NB4 (cell line): ENCODE data around the gene ZNF91.
"Not testable (repeated sequence)": the region's sequence is repeated elsewhere in the genome, so short reads cannot be mapped to it uniquely, and the experiment has no call there.

ENCODE experiments used
- CTCF ChIP-seq: IDR thresholded peaks from one replicate; pipeline ENCODE4 v1.5.1; 2012; ENCODE audit warnings: low read depth, low read length
- MAX ChIP-seq: IDR thresholded peaks from 2 replicates; pipeline ENCODE4 v1.6.1; 2011; ENCODE audit warnings: low read depth, low read length
- POLR2A ChIP-seq: IDR thresholded peaks from 2 replicates; pipeline ENCODE4 v1.6.1; 2011; ENCODE audit warnings: mild to moderate bottlenecking; ENCODE audit not compliant: insufficient read length; ENCODE audit errors: extremely low read depth

- TF ChIP-seq CTCF, POLR2A, MAX: not testable (repeated sequence)
Observed at GRCh38 chr19:23361843-23362242, 33.4 kb downstream of the ZNF91 start.
